HG02840 (cell line): ENCODE measurements around the gene GPR85.
"Not testable (repeated sequence)": the region's sequence is repeated elsewhere in the genome, so short reads cannot be mapped to it uniquely, and the experiment has no call there.

Experiments used
- ATAC-seq: cut with Tn5 transposase; IDR thresholded peaks from one replicate; pipeline ENCODE4 v1.9.1; 2021; ENCODE audit warnings: mild to moderate bottlenecking, moderate library complexity, moderate number of reproducible peaks; ENCODE audit not compliant: unreplicated experiment, low FRiP score

GPR85 gene

GRCh38 chr7:113085781-113086390 is 741 bp downstream of the GPR85 start:
- no peak for ATAC-seq

- ATAC-seq: no peak
Measured at GRCh38 chr7:113084496-113085172, 2.0 kb downstream of the GPR85 start.

DNA sequence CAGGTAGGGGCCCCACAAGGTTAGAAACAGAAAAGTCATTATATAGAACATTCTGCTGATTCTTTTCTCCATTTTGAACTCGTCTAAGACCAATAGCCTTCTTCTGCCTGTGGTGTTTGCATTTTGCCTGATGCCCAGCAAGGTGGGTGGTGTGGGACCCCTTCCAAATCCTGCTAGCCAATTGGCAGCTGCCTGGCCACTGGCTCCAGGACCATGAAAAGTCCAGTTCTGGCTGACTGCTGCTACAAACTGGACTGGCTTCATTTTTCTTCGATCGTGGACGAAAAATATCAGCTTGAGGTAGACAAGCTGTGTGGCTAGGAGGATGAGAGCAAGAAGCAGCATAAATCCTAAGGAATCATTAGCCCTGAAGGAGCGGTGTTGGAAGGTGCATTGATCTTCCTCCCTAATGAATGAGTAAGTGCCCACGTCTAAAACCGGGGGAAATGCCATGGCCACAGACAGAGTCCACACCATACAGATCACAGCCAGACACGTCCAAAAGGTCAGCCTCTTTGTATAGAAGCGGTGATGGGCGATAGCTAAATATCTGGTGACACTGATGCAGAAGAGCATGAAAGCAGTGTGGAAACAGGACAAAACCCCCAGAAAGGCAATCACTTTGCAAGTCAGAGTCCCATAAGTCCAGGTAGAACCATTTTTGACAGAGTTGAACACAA is 2.7 kb downstream of the GPR85 start:
- ATAC-seq: no peak

DNA sequence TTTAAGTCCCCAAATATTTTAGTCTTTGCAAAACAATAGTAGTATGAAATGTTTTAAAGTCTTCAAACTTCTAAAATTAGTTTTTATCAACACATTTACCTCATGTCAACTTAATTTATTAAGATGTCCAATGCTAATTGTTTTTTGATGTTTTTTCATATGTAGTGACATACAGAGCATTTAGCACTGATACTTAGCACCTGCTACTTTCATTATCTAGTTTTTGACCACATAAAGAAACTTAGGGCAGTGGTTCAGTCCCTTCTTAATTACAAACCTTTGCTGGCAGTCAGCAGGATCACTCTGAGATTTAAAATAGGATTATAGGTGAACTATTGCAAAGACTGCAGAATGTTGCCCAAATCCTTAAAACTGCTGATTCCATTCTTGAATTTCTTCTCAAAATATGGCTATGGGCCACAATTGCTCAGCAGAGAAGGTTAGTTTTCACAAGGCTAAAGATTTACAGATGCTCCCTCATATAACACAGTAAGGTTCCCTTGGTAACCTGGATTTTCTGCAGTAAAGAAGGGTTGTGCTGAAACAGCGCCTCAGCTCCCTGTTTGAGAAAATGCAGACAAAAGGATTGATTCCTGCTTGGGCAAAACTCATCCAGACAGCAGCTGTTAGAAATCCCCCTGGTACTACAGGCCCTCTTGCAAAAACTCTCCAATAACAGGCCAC is 3.4 kb downstream of the GPR85 start:
- ATAC-seq: no peak

GRCh38 chr7:113078331-113078730 is 8.3 kb downstream of the GPR85 start:
- no peak for ATAC-seq

DNA sequence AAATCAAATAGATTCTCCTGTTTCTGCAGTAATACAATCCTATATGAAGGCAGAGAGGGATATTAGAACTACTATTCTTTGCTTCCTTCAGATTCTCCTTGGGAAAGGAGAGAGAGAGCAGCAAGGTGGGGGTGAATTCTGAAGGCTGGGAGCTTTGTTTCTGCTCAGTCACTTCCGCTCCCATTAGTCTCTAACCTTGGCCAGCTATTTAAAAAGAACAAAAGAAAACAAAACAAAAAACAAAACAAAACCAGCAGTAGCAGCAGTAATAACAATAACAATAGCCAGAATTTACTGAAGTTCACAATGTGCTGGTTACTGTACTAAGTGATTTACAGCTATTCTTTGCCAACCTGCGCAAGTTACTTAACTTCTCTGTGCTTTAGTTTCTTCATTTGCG is 9.9 kb downstream of the GPR85 start:
- ATAC-seq: no peak

DNA sequence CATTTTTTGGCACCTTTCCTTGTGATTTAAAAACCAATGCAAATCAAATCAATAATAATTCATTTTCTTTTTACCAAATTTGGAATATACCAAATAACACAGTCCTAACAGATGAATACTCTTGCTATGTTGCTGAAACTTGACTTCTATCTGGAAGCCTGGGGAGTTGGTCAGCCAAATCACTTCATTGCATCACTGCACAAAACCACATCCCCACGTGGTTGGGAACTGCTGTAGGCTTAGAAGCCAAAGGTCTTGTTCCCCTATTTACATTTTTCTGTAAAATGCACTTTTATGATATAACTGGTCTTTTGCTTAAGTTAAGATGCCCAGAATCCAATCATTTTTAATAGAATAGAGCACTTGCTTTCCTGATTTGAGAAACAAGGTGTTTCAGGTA is 15.2 kb downstream of the GPR85 start:
- no peak for ATAC-seq

DNA sequence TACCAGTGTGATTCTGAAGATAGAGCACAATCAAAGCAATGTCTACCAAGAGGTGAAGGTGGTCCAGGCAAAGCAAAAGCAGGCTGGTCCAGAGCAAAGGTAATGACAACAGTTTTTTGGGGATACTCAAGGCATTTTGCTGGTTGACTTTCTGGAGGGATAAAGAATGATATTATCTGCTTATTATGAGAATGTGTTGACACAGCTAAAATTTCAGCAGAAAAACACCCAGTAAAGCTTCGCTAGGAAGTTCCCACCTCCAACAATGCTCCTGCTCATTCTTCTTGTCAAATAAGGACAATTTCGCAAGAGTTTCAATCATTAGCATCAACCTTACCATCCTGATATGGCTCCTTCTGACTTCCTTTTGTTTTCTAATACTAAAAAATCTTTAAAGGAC is 24.1 kb downstream of the GPR85 start:
- ATAC-seq: no peak

GRCh38 chr7:113060100-113060499 is 26.5 kb downstream of the GPR85 start:
- no peak for ATAC-seq

GRCh38 chr7:113054938-113055337 is 31.7 kb downstream of the GPR85 start:
- ATAC-seq: no peak

DNA sequence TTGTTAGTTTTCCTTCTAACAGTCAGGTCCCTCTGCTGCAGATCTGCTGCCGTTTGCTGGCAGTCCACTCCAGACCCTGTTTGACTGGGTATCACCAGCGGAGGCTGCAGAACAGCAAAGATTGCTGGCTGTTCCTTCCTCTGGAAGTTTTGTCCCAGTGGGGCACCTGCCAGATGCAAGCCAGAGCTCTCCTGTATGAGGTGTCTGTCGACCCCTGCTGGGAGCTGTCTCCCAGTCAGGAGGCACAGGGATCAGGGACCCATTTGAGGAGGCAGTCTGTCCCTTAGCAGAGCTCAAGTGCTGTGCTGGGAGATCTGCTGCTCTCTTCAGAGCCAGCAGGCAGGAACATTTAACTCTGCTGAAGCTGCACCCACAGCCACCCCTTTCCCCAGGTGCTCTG is 32.4 kb downstream of the GPR85 start:
- ATAC-seq: not testable (repeated sequence)

- not testable (repeated sequence) for ATAC-seq
Measured at GRCh38 chr7:113049221-113049620, 37.4 kb downstream of the GPR85 start.

- ATAC-seq: no peak
Measured at GRCh38 chr7:113046453-113046852, 40.2 kb downstream of the GPR85 start.

DNA sequence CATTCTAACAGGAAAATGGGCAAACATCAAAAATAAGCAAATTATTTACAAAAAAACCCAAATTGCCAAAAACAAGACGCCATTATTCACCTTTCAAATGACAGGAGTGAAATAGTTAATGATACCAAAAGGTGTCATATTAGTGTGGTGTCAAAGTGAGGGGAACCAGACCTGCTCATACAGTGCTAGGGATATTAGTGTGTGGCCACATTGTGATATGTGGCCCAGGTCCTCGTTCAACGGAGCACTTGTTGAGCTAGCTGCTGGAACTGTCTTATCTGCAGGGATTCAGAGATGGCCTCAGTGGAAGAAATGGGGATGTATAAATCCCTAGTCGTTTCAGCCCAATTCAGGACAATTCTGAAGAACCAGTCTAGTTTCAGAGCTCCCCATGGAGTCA is 41.2 kb downstream of the GPR85 start:
- ATAC-seq: no peak

- ATAC-seq: no peak
Measured at GRCh38 chr7:113044394-113044793, 42.2 kb downstream of the GPR85 start.

- no peak for ATAC-seq
Measured at GRCh38 chr7:113040849-113041248, 45.8 kb downstream of the GPR85 start.

DNA sequence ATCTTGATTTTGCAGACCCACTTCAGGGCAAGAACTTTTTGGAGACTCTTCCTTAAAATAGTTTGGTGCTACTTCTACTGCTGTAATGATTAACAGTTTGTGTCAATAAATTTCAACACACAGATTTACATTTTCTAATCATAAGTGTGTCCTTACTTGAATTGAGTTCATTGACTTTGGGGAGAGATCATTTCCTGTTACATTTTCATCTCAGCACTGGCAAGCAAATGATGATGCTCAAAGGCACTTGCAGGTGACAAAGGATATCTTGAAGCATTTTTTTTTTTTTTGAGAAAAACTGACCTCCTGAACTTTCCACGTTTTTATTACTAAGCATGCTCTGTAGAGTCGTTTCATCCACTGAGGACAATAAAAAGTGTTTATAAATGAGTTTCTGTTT is 52.7 kb downstream of the GPR85 start:
- no peak for ATAC-seq
